GM12872 (cell line): ENCODE measurements around the gene PNP.

ENCODE experiments used
- TF ChIP-seq, protein P1 (sequence below): IDR thresholded peaks from 3 replicates; pipeline ENCODE4 v1.5.1; 2011; ENCODE audit warnings: low read depth, mild to moderate bottlenecking, low read length, moderate library complexity; ENCODE audit not compliant: insufficient read depth

The PNP gene

DNA sequence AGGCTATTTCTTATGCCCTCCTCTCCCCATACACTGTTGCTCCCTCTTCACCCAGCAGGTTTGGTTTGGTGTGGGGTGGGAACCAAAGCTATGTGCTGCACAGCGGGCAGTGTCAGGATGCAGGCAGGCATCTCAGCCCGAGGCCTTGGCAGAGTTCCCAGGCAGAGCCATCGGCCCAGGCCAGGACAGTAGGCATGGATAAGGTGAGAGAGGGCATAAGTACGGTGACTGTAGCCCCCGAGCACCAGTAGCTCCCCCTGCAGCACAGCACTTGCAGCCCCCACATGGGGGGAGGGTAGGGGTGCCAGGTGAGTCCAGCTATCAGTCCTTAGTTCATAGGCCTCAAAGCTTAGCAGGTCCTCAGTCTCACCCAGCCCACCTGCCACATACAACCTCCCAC, 40.4 kb upstream of the PNP start:
- TF ChIP-seq, protein P1, sequence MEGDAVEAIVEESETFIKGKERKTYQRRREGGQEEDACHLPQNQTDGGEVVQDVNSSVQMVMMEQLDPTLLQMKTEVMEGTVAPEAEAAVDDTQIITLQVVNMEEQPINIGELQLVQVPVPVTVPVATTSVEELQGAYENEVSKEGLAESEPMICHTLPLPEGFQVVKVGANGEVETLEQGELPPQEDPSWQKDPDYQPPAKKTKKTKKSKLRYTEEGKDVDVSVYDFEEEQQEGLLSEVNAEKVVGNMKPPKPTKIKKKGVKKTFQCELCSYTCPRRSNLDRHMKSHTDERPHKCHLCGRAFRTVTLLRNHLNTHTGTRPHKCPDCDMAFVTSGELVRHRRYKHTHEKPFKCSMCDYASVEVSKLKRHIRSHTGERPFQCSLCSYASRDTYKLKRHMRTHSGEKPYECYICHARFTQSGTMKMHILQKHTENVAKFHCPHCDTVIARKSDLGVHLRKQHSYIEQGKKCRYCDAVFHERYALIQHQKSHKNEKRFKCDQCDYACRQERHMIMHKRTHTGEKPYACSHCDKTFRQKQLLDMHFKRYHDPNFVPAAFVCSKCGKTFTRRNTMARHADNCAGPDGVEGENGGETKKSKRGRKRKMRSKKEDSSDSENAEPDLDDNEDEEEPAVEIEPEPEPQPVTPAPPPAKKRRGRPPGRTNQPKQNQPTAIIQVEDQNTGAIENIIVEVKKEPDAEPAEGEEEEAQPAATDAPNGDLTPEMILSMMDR, result no peak

GRCh38 chr14:20429801-20430669, 39.2 kb upstream of the PNP start:
- TF ChIP-seq, protein P1, result no peak

DNA sequence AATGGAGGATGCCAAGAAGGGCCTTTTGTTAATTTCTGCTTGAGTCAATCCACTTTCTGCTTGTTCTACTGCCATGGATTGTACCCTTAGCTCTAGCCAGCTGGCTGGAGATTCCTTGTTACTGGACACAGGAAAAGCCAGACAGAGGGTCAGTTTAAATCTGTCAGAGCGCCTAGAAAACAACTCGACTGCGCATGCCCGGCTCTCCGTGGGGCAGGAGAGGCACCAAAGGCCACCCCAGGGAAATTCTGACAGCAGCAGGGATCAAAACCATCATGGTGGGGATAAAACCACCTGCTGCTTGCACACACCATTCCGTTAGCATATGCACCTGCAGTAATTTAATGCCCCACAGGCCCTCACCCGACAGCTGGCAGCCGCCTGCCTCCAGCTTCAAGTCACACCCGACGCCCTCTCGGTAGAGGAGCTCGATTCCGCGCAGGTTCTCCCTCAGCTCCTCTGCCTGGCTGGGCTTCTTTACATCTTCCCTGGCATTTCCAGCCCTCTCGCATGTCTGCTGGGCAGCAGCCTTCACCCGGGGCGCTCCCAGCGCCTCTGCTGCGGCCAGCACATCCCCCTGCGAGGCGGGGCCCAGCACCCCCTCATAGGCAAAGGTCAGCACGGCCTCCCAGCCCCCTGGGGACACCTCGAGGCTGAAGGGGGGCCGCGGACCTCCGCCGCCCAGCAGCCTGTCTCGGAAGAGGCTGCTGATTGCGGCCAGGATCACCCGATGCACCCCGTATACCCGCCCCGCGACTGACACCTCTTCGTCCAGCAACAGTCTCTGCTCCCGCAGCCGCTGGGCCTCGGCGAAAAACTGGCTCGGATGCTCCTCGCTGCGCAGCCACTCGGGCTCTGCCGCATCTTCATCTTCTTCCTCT, 34.3 kb upstream of the PNP start:
- TF ChIP-seq, protein P1, result no peak

DNA sequence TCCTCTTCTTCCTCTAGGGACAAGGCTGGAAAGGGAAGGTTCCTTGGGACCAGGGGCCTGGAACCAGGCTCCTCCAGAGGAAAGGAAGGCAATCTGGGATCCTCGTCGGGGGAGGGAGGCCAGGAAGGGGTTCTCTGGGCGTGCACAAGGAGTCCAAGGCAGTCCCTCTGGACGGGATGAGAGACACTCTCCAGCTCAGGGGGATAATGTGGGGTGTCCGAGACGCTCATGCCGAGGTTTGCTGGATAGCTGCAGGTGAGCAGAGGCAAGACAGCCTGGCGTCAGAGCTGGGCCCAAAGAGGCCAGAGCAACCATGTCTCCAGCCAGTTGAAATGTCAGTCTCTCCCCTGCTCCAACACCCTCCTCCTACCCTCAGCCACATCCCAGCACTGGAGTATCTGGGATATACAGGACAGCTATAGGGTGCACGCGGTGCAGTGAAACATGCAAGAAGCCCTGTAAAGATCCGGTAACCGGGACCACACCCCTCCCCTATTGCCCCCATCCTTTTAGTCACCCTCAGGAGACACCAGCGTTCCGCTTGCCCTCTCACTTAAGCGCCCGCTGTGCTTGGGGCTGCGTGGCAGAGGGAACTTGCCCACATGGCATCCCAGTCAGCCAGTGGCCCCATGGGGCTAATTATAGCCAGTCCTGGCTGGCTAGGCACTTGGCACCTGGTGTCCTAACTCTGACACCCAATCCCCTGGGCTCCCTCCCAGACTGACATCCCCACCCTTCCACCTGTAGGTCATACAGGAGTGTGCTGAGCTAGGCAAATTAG, 33.4 kb upstream of the PNP start, which contains the start of gene KLHL33:
KLHL33 (minus strand) TSS at position 585 of the 781 bp plus-strand sequence; CDS start at position 230, 355 bp downstream.
- TF ChIP-seq, protein P1, result no peak

- TF ChIP-seq, protein P1, result no peak
These were observed 32.8 kb upstream of the PNP start for GRCh38 chr14:20436363-20436755.

DNA sequence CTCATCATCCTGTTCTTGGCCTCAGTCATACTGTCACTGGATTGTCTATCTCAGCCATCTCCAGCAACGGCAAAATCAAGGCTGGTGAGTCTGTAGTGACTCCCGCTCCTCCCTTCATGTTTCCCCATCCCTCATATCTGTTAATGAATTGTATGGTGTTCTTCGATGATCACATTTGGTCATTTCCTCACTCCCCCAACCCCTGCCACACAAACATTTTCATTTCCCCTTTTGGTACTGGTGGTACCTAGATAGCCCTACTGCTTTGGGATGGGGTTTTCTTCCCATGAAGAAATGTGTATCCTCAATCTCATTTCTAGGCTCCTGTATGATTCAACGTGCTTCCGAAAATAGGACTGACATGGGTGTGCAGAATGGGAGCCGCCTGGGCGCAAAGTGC, 30.5 kb upstream of the PNP start:
- TF ChIP-seq, protein P1, result no peak
